Activated CD4-positive, CD25-positive, alpha-beta regulatory T cell treated with anti-CD3 and anti-CD28 coated beads, Interleukin-2, amount 50 U/mL, for 24 hours (primary cell): ENCODE results near the gene GAS2.

ENCODE experiments used
- ATAC-seq, 2 donors: fragments of 150-1000 bp; cut with Tn5 transposase; one replicate each; pipeline ENCODE4 v1.10.0; 2021; ENCODE audit warnings: mild to moderate bottlenecking in 1 of 2, moderate library complexity in 1 of 2

GAS2 gene

DNA sequence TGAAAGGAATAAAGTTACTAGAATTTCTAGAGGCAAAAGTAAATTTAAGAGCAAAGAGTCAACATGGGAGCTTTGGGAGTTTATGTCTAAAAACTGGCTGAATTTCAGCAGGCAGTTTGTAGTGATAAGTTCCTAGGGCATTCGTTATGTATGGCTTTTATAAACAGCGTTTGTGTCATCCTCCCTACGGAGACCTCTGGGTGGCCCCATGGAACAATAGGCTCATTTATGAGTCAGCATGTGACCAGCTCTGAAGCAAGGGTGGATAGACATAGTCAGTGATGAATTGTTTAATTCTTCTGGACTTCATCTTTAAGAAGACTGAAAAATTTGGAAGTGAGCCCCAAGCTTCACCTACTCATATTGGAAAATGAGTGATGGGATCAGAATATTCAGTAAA lies 126.1 kb downstream of the GAS2 start:
- no peak for ATAC-seq

DNA sequence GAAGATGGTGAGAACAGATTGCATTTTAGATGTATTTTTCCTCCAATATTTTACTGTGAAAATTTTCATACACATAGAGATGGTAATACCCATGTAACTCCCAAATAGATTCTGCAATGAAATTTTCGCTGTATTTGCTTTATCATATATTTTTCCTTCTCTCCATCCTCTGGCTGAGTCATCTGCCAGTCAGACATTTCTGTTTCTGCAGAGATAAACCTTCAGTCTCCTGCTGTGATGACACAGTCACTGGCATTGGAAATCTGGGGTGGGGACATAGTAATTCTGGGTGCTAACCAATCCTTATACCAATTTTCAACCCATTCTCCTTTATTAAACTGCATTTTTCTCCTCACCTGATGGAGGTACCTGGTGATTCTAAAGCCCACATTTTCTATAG lies 129.5 kb downstream of the GAS2 start:
- no peak for ATAC-seq

DNA sequence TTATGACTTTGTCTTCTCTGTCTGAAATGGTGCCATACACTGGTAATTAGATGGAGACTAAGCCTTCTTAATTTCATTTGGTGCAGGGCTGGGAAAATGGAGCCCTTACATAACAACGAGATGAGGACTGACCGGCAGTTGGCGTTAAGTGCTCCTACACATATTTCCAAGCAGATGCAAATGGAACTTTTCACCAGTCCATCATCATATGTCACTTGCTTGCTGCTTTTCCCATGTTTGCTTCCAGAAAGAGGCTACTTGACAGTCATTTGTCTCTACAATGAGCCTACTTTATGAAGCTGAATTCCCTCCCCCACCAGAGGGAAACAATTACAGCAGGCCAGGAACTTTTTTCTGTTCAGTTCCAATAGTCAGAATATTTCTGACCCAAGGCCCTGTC lies 130.6 kb downstream of the GAS2 start:
- ATAC-seq = no peak

DNA sequence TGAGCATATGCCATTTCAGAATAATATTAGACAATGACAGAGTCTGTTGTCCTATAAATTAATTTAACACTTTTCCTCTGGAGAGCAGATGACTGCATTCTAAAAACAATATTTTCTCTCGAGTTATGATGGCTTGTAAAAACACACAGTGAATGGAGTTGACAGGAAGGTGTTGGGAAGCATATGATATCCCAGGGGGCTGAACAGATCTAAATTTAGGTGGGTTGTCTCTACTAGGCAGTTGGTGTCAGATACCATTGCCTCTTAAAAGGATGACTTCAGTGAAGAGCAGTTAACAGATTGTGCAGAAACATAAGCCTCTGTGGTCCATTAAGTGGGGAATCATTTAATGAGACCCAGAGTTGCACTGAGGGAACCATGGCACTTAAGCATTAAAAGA lies 132.5 kb downstream of the GAS2 start:
- ATAC-seq = no peak

DNA sequence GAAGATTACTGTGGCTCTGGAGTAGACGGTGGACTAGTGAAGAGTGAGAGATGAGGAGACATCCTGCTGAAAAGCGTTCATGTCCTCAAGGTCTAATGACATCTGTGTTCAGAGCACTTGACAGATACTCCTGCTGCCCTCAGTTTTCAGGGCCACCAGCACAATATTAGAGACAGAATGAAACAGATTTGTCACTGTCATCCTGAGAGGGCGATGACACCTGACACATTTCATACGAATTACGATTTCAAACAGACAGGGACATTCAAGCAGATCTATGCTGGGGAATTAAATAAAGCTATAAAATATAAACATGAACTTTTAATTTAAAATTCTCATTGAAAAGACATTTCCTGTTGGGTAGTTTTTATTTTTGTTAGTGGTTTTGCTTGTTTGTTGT lies 134.1 kb downstream of the GAS2 start:
- no peak for ATAC-seq

DNA sequence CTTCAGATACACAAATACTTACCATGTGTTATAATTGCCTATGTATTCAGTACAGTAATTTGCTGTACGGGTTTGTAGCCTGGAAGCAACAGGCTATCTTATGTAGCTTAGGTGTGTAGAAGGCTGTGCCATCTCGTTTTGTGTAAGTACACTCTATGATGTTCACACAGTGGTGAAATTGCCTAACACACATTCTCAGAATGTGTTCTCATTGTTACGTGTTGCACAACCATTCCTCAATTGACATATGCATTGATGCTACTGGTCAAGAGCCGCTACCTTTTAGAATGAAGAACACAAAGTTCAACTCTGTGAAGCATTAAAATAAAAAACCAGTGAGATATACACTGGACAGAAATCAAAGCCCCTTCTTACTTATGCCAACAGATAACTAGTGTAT lies 136.4 kb downstream of the GAS2 start:
- no peak for ATAC-seq

DNA sequence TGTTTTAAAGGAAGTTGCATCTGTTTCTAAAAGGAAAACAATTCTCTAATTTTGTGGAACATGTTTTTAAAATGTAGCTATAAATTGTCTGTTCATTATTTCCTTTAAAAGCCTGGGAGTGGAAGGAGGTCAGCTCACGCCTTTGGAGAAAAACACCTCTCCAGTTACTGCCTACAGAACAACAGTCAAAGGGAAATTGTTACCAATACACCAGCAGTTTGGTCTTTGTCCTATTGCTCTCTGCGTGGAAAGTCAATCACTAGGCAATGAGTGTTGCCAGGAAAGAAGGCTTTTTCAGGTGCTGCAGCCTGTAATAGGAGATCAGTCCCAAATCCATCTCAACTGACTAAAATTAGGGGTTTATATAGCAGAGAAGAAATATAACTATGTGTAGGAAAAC lies 141.0 kb downstream of the GAS2 start:
- no peak for ATAC-seq

DNA sequence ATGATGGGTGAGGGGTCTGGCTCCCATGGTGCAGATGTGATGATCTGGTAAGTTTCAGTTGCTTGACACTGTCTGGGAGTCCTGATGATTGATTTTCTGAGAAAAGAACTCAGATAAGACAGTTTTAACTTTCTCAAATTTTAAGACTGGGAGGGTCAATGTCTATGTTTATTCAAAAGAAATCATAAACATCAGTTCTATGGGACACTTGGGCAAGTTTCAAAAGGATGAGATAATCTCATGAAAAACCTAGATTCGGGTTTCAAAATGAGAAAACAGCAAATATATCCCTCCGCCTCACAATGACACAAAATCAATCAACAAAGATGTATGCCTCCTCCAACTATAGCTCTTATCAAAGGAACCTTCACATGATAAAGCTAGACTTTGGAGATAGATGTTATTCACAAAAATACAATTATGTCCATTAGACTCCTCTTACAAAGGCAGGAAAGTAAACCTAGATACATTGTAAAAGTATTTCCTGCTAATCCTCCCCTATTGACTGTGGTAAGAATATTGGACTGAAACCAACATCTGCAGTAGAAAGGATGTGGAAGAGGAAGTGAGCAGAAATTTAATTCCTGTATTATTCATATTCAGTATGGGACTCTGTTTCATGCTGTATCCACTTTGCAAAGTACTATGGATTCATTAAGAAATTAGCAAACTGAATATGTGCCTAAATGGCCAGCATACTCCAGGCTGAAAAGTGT lies 141.6 kb downstream of the GAS2 start:
- ATAC-seq = no peak

DNA sequence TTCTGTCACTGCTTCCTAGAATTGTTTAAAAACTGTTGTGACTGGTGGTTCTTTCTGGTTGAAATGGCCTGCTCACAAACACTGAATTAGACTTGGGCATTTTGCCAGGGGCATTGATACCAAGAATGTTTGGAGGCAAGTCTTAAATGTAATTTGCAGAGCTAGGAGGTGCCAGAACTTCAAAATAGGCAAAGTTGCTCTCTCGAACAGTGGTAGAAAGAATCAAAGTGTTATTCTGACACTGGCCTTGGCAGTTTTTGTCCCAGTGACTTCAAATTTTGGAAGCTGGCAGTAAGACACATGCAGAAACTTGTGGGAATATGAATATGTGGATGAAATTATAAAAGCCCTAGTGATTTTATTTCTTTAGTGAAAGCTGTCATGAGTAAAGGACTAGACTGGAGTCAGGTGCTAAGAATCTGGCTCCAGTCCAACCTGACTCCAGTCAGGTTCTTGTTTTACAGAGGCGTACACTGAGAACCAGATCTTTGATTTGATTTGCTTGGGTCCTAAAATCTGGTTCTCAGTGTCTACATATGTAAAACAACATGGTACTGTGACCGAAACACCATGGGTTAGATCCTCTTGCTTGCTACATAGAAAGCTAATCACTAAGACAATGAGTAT lies 142.3 kb downstream of the GAS2 start:
- no peak for ATAC-seq

DNA sequence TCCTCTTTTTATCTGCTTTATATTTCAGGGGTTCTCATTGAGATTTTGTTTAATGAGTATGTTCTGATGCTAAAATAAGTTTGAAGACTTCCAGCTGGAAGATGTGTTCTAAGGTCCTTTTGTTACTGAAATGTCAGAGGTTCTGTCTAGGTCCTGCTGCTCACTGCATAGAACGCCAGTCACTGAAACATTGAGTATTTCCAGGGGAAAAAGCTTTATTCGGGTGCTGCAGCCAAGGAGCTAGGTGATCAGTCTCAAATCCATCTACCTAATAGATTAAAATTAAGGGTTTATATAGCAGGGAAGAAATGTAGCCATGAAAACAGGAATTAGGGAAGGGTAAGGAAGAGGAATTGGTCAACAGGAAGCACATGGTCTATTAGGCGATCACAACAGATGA lies 143.5 kb downstream of the GAS2 start:
- ATAC-seq = no peak

DNA sequence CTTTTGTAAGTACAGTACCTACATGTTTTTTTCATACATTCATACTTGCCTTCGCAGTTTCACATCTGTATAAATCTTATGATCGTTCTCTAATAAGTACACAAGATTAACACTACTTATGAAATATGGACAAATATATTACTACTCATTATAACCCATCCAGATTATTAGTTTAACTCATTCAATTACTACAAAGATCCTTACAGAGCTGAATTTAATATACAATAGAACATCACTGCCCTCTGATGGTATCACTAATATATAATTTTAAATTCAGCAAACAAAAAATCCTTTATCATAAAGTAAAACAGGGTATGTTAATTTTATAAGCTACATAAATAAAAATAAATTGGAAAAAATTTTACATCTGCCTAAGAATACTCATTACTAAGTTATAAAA lies 155.8 kb downstream of the GAS2 start:
- no peak for ATAC-seq

DNA sequence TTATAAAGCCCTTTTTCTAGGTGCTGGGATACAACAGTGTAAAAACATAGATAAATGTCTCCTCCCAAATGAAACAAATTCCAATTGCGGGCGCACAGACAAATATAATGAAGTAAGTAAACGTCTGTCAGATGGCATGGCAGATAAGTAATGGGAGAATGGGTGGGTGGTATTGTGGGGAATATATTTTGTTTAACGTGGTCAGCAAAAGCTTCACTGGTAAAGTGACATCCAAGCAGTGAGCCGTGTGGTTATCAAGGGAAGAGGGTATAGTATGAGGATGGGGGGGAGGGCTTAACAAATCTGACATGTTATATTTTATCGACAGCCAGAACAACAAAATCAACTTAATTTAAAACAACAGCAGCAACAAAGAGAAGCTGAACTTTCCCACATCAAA lies 162.0 kb downstream of the GAS2 start:
- no peak for ATAC-seq

DNA sequence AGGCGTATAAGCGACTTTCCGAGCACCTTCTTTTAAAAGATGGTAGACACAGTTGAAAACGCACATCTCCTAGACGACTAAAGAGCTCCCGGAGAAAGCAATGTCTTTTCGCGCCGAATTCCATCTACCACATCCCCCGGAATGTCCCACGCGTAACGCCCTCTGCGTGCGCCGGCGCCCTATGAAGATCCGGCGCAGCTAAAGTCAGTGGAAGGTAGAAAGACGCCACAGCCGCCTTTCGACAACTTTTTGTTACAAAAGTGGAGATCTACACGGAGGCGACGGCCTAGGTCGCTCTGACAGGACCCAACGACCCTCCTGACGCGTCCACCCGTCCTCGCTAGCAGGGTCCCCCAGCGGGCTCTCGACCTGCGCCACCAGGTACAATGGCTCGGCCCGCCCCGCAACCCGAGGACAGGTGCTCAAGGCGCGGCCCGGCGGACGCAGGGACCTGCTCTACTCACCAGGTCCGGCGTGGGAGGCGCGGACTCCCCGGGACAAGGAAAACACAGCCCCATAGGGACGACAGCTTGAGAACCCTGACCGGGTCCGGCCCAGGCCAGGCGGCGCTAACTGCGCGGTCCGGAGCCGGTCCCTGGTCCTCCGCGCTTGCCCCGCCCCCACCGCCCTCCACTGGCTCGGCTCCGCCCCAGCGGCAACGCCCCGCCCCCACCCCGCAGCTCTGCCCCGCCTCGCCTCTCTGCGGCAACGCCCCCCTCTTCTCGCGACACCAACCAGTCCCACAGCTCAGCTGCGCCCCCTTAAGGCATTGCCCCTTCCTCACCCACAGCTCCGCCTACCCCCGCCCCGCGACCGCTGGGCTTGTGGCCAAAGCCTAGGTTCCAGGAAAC lies 163.0 kb downstream of the GAS2 start, which contains the start of gene SVIP:
TSS of gene SVIP (minus strand) at position 571 of the 851 bp plus-strand sequence. CDS start at position 518, 53 bp downstream.
- ATAC-seq = peak; percentile 86

DNA sequence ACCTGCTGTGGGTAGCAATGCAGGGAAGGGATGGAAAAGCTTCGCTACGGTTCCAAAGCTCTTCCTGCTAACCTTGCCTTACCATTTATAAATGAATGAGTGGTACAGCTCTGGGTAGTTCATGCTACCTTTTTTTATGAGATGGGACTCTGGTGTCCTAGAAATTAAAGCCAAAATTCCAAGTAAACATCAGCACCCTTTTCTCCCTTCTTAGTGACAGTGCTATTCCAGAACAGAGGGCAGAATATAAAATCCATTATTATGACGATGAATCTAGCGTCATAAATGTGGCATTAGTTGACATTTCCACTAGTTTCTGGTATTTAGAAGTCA lies 163.6 kb downstream of the GAS2 start:
- ATAC-seq = no peak

DNA sequence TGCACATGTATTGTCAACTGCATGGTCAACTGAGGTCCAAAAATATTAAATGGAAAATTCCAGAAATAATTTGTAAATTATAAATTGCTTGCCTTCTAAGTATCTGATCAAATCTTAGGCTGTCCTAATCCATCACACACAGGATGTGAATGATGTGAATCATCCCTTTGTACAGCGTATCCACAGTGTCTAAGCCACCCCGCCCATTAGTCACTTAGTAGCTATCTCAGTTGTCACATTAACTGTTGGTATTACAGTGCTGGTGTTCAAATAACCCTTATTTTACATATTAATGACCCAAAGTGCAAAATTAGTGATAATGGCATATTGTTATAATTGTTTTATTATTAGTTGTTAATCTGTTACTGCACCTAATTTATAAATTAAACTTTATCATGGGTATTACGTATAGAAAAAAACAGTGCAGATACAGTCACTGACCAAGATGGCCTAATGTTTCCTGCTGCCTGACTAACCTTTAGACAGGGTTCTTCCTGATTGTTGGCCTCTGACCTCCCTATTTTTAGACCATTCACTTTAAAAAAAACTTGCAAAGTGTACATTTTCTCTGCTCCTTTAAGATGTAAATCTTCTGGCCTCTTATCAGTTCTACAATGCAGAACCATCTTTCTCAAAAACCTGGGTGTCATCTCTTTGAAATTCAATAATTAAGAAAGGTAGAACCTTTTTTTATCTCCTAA lies 166.1 kb downstream of the GAS2 start:
- peak; percentile 22 to 27 for ATAC-seq

DNA sequence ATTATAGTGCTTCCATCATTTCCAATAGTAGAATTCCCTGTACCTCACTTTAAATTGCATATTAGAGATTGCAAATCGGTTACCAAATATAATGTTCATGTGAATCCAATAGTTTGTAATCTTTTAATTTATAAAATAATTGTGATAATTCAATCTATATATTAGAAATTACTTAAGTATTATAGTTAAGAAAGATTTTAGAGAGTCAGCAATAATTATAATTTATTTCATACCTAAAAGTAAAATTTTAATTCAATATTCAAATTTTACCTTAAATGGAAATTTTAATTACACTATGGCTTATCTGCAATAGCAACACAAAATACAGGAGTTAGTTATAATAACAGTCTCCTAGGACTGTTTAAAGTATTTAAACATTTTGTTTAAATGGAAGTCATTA lies 180.3 kb downstream of the GAS2 start:
- ATAC-seq = no peak

DNA sequence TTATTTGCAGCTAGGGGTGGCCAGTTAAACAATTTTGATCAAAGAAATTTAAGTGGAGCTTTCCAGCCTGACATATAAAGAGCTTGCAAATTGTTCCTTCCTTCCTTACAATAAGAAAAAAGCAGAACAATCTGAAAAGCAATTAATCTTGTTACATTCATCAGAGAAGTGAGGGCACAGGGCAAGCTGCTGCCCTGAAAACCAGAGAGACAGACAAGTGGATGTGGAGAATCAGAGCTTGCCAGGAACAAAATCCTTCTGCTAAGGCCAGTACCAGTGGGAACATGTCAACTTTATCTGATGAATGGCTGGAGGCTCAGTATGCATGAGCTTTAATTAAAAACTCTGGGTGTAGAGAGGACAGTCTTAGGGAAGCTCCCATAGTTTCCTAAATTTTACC lies 185.1 kb downstream of the GAS2 start:
- no peak for ATAC-seq

DNA sequence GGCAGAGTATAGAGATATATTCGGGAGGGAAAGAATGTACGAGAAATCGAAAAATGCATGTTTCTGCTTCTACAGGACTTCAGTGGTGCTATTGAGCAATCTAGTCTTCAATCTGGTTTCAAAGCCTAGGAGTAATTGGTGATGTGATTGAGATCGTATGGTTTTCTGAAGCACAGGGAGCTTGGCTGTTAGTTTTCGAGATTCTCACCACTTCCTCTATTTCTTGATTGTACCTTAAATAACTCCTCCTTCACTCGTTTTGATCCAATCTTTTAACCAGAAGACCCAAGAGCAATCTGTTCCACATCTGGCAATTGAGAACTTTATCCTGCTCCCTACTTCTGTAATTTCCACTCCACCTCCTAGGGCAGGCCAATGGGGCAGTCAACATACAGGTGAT lies 193.3 kb downstream of the GAS2 start:
- no peak for ATAC-seq

DNA sequence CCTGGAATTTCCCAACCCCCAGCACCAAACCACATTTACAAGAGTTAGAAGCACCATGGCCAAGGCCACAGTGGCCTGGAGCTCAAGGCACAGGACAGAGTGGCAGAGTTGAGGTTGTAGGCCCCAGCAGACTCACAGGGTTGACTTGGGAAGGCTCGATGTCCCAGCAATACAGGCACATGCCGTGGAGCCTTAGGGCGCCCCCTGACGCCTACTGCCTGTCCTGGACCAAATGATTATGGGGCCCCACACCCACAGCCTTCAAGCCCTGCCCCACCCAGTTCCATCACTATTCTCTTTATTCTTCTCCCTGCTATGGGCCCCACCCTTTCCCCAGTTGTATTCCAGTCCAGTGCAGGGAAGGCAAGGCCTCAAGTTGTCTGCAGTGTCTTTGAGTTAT lies 193.8 kb downstream of the GAS2 start, which contains the start of gene CCDC179:
TSS of gene CCDC179 (minus strand) at position 234 of the 400 bp plus-strand sequence. CDS start at position 181, 53 bp downstream.
- no peak for ATAC-seq
